ENCODE data around the gene SORBS1.

Gene SORBS1

GRCh38 chr10:95538412-95538811, 22.8 kb downstream of the SORBS1 start:
- DNase-seq = no peak

DNA sequence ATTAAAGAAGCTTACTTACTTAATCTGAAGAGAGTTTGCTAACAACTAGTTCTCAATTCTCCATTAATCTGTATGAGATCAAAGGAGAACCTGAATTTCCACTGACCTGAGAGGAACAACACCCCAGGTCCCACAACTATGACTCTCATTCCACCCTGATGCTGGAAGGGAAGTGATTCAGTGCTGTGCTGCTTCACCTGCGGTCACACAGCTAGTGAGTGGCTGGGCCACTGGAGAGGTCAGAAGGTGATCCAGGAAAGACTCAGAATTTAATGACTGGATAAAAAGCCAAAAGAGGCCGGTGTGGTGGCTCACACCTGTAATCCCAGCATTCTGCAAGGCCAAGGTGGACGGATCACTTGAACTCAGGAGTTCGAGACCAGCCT, 23.6 kb downstream of the SORBS1 start:
- DNase-seq = no peak

DNA sequence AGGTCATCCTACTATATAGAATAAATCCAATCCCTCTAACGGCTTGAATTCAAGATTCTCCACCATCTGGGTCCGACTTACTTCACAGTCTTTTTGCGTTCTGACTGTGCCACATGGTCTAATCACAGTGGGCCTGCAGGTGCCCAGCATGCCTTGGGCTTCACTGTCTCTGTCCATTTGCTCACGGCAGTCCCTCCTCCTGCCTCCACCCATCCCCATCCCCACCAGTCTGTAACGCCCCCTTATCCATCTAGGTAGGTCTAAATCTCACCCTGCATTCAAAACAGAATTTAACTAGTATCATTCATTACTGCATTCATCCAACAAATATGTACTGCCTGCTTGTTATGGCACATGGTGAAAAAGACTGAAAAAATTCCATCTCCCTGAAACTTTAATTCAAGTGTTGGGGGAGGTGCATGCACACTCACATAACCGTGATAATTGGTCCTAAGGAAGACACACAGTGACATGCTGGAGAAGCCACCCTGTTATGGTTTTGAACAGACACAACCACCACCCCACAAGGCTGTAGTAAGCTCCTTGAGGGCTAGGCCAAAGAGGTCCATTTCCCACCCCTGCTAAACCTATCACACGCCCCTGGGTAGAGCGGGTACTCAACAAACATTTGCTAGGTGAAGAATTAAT, 24.2 kb downstream of the SORBS1 start:
- no peak for DNase-seq

GRCh38 chr10:95536017-95536416, 25.2 kb downstream of the SORBS1 start:
- no peak for DNase-seq

DNA sequence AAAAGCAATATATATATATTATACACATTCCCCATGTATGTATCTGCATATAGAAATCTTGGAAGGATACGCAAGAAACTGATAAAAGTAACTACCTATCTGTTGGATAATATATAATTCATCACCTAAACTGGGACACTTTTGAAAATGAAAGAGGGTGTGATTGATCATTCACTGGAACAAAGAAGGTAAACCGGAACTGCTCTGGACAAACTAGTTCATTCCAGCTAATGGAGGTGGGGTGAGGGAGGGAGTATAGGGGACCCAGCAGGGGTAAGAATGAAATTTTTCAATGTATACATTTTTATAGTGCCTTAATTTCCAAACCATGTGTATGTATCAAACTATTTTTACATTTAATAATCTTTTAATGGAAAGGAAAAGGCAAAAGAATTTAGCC, 25.6 kb downstream of the SORBS1 start:
- DNase-seq = no peak

- no peak for DNase-seq
Measured at GRCh38 chr10:95533590-95533989, 27.6 kb downstream of the SORBS1 start.

GRCh38 chr10:95532536-95532935, 28.6 kb downstream of the SORBS1 start:
- no peak for DNase-seq

- no peak for DNase-seq
Measured at GRCh38 chr10:95531994-95532399, 29.2 kb downstream of the SORBS1 start.

GRCh38 chr10:95531058-95531809, 29.9 kb downstream of the SORBS1 start:
- DNase-seq = no peak

- no peak for DNase-seq
Measured at GRCh38 chr10:95530561-95530960, 30.6 kb downstream of the SORBS1 start.

DNA sequence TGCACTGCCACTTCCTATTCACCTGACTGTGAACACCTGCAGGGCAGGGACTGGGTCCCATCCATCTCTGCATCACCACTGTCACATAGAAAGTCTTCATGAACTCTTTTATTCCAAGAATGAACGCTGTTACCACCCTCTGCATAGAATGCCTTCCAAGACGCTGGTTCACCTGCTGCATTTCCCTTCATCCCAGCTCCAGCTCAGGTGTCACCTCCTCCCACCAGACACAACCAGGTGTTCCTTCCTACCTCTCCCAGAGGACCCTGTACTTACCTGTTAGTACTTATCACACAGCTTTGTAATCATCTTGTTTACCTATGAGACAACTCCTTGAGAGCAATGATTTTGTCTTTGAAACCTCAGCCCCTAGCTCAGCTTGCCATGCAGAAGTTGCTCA, 31.1 kb downstream of the SORBS1 start:
- no peak for DNase-seq

DNA sequence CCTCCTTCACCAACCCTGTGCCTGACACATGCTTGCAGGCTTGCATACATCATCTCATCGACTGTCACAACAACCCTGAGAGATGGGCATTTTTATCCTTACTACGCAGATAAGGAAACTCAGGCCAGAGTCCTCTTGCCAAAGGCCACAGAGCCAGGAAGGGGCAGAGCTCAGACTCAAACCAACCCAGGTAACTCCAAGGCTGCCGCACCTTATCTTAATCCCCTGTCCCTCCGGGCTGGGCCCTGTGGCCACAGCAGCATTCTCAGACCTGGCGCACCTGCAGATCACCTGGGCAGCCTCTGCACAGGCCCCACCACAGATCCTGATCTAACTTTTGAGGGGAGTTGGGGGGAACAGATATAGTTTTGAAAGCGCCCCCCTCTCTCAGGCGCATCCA, 35.1 kb downstream of the SORBS1 start:
- DNase-seq = no peak

GRCh38 chr10:95525033-95525418, 36.1 kb downstream of the SORBS1 start:
- DNase-seq = no peak

GRCh38 chr10:95524358-95525032, 36.7 kb downstream of the SORBS1 start:
- DNase-seq = no peak

GRCh38 chr10:95522117-95522516, 39.1 kb downstream of the SORBS1 start:
- no peak for DNase-seq

DNA sequence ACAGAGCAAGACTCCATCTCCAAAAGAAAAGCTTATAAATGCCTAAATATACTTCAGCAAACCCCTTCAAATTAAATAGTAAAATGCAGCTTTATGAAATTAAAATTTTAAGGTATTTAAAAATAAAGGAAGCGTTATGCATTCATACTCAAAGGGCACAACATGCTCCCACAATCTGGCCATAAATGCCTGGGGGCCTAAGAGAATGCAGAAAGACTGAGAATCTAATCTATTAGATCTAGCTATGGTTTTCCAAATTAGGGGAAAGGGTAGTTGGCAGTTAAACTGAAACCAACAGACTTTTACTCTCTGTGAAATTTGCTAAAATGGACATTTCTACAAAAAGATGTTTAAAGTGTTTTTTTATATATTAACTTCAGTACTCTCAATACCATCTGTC, 40.6 kb downstream of the SORBS1 start:
- DNase-seq = no peak

DNA sequence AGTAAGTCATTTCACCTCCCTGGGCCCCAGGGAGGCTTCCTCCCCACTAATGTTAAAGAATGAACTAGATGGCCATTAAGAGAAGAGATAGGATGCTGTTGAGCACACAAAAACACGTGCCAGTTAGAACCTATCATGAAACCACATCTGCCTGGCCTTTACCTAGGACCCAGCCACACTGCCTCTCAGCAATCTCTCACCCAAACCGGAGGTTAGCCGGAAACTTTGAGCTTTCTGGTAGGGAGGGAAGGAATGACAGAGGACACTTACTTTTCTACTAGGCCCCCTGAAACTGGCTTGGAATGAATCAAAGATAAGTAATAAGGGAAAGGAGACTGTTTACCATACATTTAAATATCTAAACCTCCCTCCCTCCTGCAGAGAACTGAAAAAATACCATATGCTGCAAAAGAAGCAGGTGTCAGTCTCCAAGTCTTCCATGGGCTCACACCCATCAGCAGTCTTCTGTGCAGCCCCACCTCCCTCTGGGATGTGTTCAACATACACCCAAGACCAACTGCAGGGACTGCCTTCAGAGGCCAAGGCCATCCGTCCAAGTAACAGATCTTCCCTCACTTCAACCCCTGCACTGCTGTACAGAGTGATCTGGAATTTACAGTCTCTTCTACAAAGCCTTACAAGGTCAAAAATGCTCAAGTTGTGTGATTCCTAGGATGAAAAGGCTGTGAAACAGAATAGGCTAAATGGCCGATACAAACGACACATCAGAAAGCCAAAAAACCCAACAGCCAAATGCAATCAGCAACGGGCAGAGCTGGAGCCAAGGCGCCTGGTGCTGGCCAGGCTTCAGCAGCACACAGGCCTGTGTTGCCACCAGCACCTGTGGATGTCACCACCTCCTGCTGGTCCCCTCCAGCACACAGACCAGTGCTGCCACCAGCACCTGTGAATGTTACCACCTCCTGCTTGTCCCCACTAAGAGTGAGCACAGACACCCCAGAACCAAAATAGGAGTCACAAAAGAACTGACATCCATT, 42.4 kb downstream of the SORBS1 start:
- DNase-seq = no peak

DNA sequence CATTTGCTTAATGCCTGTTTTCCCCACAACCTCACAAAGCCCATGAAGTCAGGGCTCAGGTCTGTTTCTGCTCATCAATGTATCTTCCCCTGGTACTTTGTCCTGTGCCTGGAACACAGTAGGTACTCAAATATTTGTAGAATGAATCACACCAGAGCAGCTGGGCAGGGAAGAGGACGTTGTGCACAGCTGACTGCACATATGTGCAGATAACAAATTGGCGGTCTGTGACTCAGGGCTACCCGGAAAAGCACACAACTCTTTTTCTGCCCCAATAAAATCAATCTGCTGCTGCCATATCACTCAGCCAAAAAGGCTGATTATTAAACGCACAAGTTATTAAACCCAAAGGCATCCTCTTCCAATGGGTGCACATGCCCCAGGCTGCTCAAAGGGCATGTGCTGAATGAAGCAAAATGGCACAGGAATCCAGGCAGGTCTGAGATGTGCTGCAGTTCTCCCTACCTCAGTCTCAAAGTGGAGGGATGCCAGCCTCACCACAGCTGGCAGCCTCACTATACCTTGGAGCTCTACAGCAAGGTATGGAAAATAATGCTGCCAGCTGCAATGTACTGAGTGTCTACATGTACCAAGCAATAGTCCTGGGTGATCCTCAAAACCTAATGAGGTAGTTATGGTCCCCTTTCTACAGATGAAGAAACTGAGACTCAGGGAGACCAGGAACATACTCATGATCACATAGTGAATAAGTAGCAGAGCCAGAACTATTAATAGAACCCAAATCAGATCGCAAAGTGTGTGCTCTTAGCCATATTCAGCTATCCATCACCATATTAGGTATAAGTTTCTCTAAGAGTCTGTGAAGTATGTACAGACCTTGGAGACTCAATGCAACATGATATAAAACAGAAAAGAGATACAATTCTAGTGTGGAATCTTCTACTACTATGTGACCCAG, 43.4 kb downstream of the SORBS1 start:
- no peak for DNase-seq

GRCh38 chr10:95516774-95517373, 44.3 kb downstream of the SORBS1 start:
- DNase-seq = no peak

- DNase-seq = peak; percentile 29 to 95
Measured at GRCh38 chr10:95513941-95514392, 47.2 kb downstream of the SORBS1 start.

DNA sequence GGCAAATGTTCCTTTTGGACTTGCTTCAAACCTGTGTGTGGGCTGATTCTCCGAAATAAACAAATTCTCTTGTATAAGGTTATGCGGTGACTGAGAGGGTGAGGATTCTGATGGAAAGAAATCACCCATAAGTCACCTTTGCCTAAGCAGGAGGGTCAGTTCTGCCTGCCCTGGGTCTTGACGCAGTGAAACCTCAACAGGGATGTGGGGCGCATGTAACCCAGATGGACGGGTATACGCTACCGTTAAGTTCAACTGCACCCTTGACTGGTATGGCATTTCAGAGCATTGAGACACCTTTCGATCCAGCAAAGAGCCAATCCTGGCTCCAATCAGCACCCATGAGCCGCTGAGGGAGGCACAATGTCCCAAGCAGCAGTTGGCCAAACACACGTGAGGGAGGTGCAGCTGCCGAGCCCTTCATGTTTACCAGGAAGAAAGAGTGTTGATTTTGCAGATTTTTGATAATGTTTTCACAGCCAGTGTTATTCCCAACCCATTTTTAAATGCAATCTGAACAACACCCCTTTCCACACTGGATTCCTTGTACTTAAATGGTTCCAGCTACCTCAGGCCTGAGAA, 48.1 kb downstream of the SORBS1 start:
- DNase-seq = no peak
